HG03457 (cell line): Measurements from ENCODE around the gene FCHSD1.
"Not testable (repeated sequence)": the region's sequence is repeated elsewhere in the genome, so short reads cannot be mapped to it uniquely, and the experiment has no call there.

Experiments used
- ATAC-seq: cut with Tn5 transposase; IDR thresholded peaks from one replicate; pipeline ENCODE4 v1.9.1; 2021; ENCODE audit warnings: moderate number of reproducible peaks; ENCODE audit not compliant: unreplicated experiment

FCHSD1 gene

GRCh38 chr5:141618030-141618803, 33.0 kb downstream of the FCHSD1 start:
- peak; percentile 28 for ATAC-seq

- ATAC-seq, result no peak
Observed at GRCh38 chr5:141617682-141618029, 33.6 kb downstream of the FCHSD1 start.

GRCh38 chr5:141617128-141617527, 34.1 kb downstream of the FCHSD1 start:
- ATAC-seq, result no peak

- no peak for ATAC-seq
Observed at GRCh38 chr5:141615991-141616720, 35.1 kb downstream of the FCHSD1 start.

GRCh38 chr5:141613344-141613743, 37.9 kb downstream of the FCHSD1 start:
- ATAC-seq, result no peak

- ATAC-seq, result no peak
Observed at GRCh38 chr5:141611289-141611688, 39.9 kb downstream of the FCHSD1 start.

- not testable (repeated sequence) for ATAC-seq
Observed at GRCh38 chr5:141609921-141610320, 41.3 kb downstream of the FCHSD1 start.

- ATAC-seq, result no peak
Observed at GRCh38 chr5:141609044-141609443, 42.2 kb downstream of the FCHSD1 start.

GRCh38 chr5:141608557-141608956, 42.7 kb downstream of the FCHSD1 start:
- no peak for ATAC-seq

- ATAC-seq, result no peak
Observed at GRCh38 chr5:141608046-141608445, 43.2 kb downstream of the FCHSD1 start.

- peak; percentile 95 for ATAC-seq
Observed at GRCh38 chr5:141605523-141606277, 45.5 kb downstream of the FCHSD1 start.

- no peak for ATAC-seq
Observed at GRCh38 chr5:141603923-141604717, 47.1 kb downstream of the FCHSD1 start.

GRCh38 chr5:141602606-141603005, 48.6 kb downstream of the FCHSD1 start:
- ATAC-seq, result no peak

- no peak for ATAC-seq
Observed at GRCh38 chr5:141598391-141599345, 52.5 kb downstream of the FCHSD1 start.

- ATAC-seq, result no peak
Observed at GRCh38 chr5:141597814-141598213, 53.4 kb downstream of the FCHSD1 start.

- no peak for ATAC-seq
Observed at GRCh38 chr5:141597394-141597793, 53.8 kb downstream of the FCHSD1 start.

GRCh38 chr5:141596867-141597266, 54.4 kb downstream of the FCHSD1 start:
- ATAC-seq, result no peak

- no peak for ATAC-seq
Observed at GRCh38 chr5:141590127-141590526, 61.1 kb downstream of the FCHSD1 start.
